Midbrain (tissue), 1 donor: Measurements from ENCODE around the gene FBXO34.

ENCODE experiments used
- DNase-seq: peaks from one replicate; lab custom pipeline; 2025; lab: John Stamatoyannopoulos, UW

The FBXO34 gene

DNA sequence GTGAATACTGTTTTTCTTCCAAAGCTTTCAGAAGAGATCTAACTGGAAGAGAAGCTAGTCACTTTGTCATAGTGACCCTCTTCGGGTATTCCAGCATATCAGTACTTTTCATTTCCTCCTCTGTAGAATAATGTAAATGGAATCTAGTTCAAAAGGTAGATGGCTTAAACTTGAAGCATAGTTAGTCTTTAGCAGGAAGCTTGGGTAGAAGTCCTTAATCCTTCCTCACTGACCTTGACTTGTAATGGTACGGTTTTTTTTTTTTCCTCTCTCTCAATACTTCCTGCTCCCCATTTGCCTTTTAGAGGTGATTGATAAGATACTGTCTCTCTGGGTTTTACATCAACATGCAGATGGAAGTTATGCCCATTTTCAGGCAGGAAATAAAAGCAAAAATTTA is 1.7 kb downstream of the FBXO34 start:
- DNase-seq: no peak

GRCh38 chr14:55274146-55274545 is 2.9 kb downstream of the FBXO34 start:
- no peak for DNase-seq

- no peak for DNase-seq
These were observed 3.5 kb downstream of the FBXO34 start for GRCh38 chr14:55274751-55275150.

GRCh38 chr14:55276736-55277135 is 5.5 kb downstream of the FBXO34 start:
- DNase-seq: no peak

GRCh38 chr14:55277972-55278740 is 6.9 kb downstream of the FBXO34 start:
- no peak for DNase-seq

GRCh38 chr14:55279384-55279783 is 8.2 kb downstream of the FBXO34 start:
- DNase-seq: no peak

DNA sequence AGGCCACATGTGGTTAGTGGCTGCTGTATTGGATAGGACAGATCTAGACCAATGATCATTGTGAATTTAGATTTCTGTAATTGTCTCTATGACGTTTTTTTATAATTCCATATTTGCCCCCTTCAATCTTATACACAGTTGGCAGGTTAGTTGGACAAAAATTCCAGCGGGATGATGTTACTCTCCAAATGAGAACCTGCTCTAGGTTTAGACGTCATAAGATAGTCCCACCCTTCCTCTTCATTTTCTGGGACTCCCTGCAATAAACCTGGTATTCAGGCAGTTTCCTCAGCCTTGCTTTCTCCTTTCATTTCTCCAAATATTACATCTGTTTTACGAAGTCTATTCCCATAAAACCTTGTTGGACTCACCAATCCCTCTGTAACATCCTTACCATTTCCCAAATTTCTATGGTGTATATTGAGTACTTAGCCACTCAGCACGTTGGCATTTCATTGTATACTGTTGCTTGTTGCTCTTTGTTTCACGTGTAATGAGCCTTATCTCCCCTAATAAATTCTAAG is 10.2 kb downstream of the FBXO34 start:
- no peak for DNase-seq

DNA sequence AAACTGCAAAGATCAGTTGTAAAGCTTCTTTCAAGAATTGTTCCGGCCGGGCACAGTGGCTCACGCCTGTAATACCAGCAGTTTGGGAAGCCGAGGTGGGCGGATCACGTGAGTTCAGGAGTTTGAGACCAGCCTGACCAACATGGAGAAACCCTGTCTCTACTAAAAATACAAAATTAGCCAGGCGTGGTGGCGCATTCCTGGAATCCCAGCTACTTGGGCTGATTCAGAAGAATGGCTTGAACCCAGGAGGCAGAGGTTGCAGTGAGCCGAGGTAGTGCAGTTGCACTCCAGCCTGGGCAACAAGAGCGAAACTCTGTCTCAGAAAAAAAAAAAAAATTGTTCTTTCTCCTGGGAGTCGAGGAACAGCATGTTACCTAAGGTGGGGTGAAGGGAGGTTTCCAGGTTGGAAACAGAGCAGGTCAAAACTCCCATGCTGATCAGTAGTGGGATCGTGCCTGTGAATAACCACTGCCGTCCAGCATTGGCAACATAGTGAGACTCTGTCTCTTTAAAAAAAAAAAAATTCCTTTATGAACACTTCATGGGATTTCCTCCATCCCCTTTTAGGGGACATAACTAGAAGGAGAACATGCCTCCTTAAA is 13.9 kb downstream of the FBXO34 start:
- DNase-seq: no peak

- no peak for DNase-seq
These were observed 17.2 kb downstream of the FBXO34 start for GRCh38 chr14:55288439-55288838.

GRCh38 chr14:55291480-55292081 is 20.4 kb downstream of the FBXO34 start:
- no peak for DNase-seq

GRCh38 chr14:55294603-55295002 is 23.4 kb downstream of the FBXO34 start:
- no peak for DNase-seq

GRCh38 chr14:55297611-55298499 is 26.6 kb downstream of the FBXO34 start:
- DNase-seq: no peak

GRCh38 chr14:55298500-55298822 is 27.2 kb downstream of the FBXO34 start:
- no peak for DNase-seq

DNA sequence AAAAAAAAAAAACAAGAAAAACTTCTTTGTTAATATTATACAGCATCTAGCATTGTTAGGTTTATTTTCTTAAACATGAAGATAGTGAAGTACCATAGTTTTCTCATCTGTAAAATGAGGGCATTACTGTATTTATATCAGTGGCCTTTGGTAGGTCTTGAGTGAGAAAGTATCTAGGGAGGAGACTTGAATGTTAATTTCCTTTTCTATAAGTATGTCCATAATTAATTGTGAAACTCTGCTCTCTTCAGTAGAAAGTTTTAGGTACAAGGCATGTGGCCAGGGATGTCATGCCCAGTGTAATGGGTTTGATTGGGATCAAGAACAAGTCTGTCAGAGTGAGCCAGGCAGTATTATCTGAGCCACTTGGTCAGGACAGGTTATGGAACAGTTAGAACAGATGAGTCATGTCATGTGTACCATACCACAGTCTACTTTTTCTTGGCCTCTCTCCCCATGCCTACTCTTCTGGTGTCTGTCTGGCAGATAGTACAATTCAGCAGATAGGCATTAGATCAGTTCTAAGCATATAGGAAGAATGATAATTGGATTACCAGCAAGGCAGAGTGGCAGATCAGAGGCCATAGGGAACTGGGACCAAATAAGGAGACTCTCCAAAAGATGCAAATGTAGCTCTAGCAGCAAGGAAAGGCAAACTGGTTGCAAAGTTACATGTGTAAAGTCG is 30.4 kb downstream of the FBXO34 start:
- no peak for DNase-seq

GRCh38 chr14:55302367-55303124 is 31.3 kb downstream of the FBXO34 start:
- no peak for DNase-seq

GRCh38 chr14:55303125-55303499 is 31.9 kb downstream of the FBXO34 start:
- no peak for DNase-seq

DNA sequence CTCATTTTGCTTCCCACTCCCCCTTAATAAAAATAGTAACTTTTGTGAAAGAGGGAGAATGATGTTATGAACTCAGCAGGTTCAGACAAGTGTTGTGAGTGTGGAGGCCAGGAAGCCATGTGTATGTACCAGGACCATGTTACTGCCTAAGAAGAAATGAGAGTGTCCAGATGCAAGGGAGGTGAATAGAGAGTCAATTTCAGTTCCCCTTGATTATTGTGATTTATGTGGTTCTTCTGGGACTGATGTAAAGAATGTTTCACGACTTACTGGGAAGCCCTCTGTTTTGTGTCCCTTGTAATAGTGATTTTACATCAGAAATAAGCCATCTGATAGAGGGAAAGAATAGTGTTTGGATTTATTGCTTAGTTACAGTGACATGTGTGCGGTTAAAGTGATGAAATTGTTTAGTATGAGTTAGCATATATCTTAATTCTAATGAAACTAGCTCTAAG is 32.5 kb downstream of the FBXO34 start:
- DNase-seq: no peak

- DNase-seq: no peak
These were observed 35.8 kb downstream of the FBXO34 start for GRCh38 chr14:55306938-55307589.

DNA sequence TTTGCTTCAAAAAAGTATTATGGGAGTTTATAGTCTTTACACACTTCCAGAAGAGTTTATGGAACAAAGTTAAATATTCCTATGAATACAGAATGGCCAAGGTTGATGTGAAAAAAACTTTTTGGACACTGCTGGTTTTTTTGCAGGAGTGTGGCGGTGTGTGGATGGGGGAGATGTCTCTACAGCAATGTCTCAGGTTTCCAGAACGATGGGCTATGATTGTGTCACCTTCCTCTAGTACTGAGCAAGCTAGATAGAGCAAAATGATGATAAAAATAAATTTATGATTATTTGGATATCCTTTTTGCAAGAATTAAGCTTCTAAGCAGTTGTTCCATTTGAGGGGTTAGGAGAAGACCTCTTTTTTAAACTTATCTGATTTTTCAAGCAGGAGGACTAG is 37.9 kb downstream of the FBXO34 start:
- DNase-seq: no peak

- no peak for DNase-seq
These were observed 38.6 kb downstream of the FBXO34 start for GRCh38 chr14:55309761-55310365.
